Heart right ventricle (tissue), 16 donors: ENCODE results near the gene LIF. TPM values are rescaled to one million over a fixed set of nuclear protein-coding genes. Genes with fewer than 3 reads are reported as not detected.

Experiments
- ATAC-seq, 8 donors: fragments of 200-7000 bp; cut with Tn5 transposase; one replicate each; pipeline ENCODE4 v1.9.1; 2020; ENCODE audit warnings: mild to moderate bottlenecking in 8 of 8, moderate library complexity in 8 of 8, moderate number of reproducible peaks in 1 of 8
- DNase-seq, 2 donors: peaks; one replicate each; pipeline ENCODE4 v3.0.0-alpha.2; 2020
- H3K27ac ChIP-seq, 10 donors: fragments of 200-600 bp; sonication (generic) in 2 of 10; one replicate each; pipeline versions ENCODE4 v1.5.0 to v1.8.0; 2020 to 2022; ENCODE audit warnings: mild to moderate bottlenecking in 3 of 10
- H3K27me3 ChIP-seq, 7 donors: fragments of 200-600 bp; one replicate each; pipeline ENCODE4 v1.8.0; 2021 to 2022; ENCODE audit warnings: mild to moderate bottlenecking in 2 of 7
- H3K36me3 ChIP-seq, 9 donors: fragments of 200-600 bp; sonication (generic) in 1 of 9; one replicate each; pipeline versions ENCODE4 v1.5.0 to v1.8.0; 2020 to 2022; ENCODE audit warnings: mild to moderate bottlenecking in 2 of 9
- H3K4me1 ChIP-seq, 9 donors: fragments of 200-600 bp; sonication (generic) in 1 of 9; one replicate each; pipeline versions ENCODE4 v1.5.0 to v1.8.0; 2020 to 2022; ENCODE audit warnings: mild to moderate bottlenecking in 4 of 9
- H3K4me3 ChIP-seq, 10 donors: fragments of 200-600 bp; sonication (generic) in 2 of 10; one replicate each; pipeline versions ENCODE4 v1.5.0 to v1.8.0; 2020 to 2022; ENCODE audit warnings: mild to moderate bottlenecking in 7 of 10, moderate library complexity in 2 of 10
- H3K9me3 ChIP-seq, 11 donors: fragments of 200-600 bp in 10 of 11; sonication (generic) in 2 of 11; one replicate each; pipeline versions ENCODE4 v1.5.0 to v1.8.0; 2013 to 2022; ENCODE audit warnings: mild to moderate bottlenecking in 2 of 11, control low read depth in 1 of 11, moderate library complexity in 1 of 11
- CTCF ChIP-seq, 9 donors: fragments of 200-600 bp; sonication (generic) in 2 of 9; IDR thresholded peaks; one replicate each; pipeline versions ENCODE4 v1.5.0 to v1.8.0; 2021 to 2022; ENCODE audit warnings: antibody characterized with exemption in 9 of 9, mild to moderate bottlenecking in 5 of 9, moderate library complexity in 1 of 9
- WGBS, 2 donors: extraction: QIAGEN DNeasy Blood & Tissue Kit; methylation state at CpG; one replicate each; pipeline ENCODE4 v1.1.7; 2013; ENCODE audit warnings: inconsistent platforms in 1 of 2; 5-methylcytosine and 5-hydroxymethylcytosine counted together
- intact Hi-C, 10 donors: fragments of 100-400 bp; cut with DNase I; formaldehyde crosslinking; loops; one replicate each; pipeline versions ENCODE4 v1.11.1 to v1.14.2; 2022
- polyA plus RNA-seq, 2 donors: library from polyadenylated mRNA; stranded (reverse); fragments of 200-250 nt; gene quantifications; one replicate each; pipeline ENCODE4 v1.2.3, GENCODE V29; 2013
- total RNA-seq, 10 donors: library from RNA; stranded (reverse); fragmentation: NEBNext Ultra II Directional in 3 of 10; extraction: Animal tissue kit (Norgen Biotek cat#: 25700) in 3 of 10; gene quantifications; one replicate each; pipeline versions ENCODE4 v1.2.1 to v1.2.4, GENCODE V29; 2021 to 2023
- donor health status: Arrhythmogenic right ventricular cardiomyopathy.
- donor health status: ischemic (EF 13 %, LVEDD 7.1; RV severe dilation, severe dysfunction).
- donor health status: healthy with polysubstance abuse.
- donor health status: DM: no; HTN: yes; CAD: no.
- donor health status: DM: no; HTN: no; CAD: no.
- donor health status: ischemic (EF 25% LVEDD 6.9; RV normal size, moderate dysfunction).
- donor health status: ischemic (EF 25% LVEDD 5.7; RV mildly dilated, moderate dysfunction).
- donor health status: healthy.
- donor health status: DM: yes; HTN: yes; CAD: no.
- donor health status: Ischemic cardiomyopathy.
- donor health status: ischemic (EF 35%, LVEDD 5.7; RV mildly dilated, moderate dysfunction).
- donor health status: nonischemic (EF 11% LVEDD 7.7; RV severe dilation, severe dysfunction).
- donor health status: DM: yes; HTN: yes; CAD: no.
- donor health status: PGD.
- donor health status: ischemic (EF 29% LVEDD 5.4; RV normal size, mild dysfunction).
- donor health status: nonischemic (EF 23%, LVEDD 6.1; RV moderate dilation, normal function).

The LIF gene
- total and polyA plus RNA-seq, 12 donors, result 0.17 to 8.8 (median 0.53) TPM

- peaks cover 0 to 32% (median 15%) of the 10 kb centered on the region in 9 donors for H3K36me3 ChIP-seq
- H3K4me1 ChIP-seq, result peaks cover 9 to 54% (median 29%) of the 10 kb centered on the region in 9 donors
- no peak overlapping the region for H3K27ac ChIP-seq
- H3K4me3 ChIP-seq, result no peak overlapping the region
- no peaks in the 10 kb centered on the region for H3K9me3 ChIP-seq
- no peaks in the 10 kb centered on the region for H3K27me3 ChIP-seq
- TF ChIP-seq CTCF (IDR thresholded peaks at IDR 0.05), result no peak
- no peak for ATAC-seq
- DNase-seq, result no peak
- intact Hi-C loops, result loop anchor here in 8 of 10 donors (2.0 to 10.0 kb wide), 7 partner anchors 24 to 102 kb away; partner anchors contain the start of genes RNF215 (in 3 of the 8), TBC1D10A (in 3 of the 8), CCDC157 (in 1 of the 8) and SF3A1 (in 1 of the 8)
- WGBS, 2 donors, result 82 to 90% methylated on average over 5 of the region's 5 CpGs
These were observed 39.8 kb upstream of the LIF start for GRCh38 chr22:30286331-30286730.

GRCh38 chr22:30285846-30286200 lies 39.3 kb upstream of the LIF start:
- WGBS, 2 donors, result 89 to 90% methylated on average over 8 of the region's 8 CpGs
- TF ChIP-seq CTCF (IDR thresholded peaks at IDR 0.05), result no peak
- no peak for DNase-seq
- Histone ChIP-seq H3K4me1 (peaks cover 5 to 49% (median 24%) of the 10 kb centered on the region in 9 donors), H3K27me3 (no peaks in the 10 kb centered on the region), H3K9me3 (no peaks in the 10 kb centered on the region), H3K27ac (no peak overlapping the region), H3K4me3 (no peak overlapping the region), H3K36me3 (peaks cover 0 to 32% (median 15%) of the 10 kb centered on the region in 9 donors)
- intact Hi-C loops, result loop anchor here in 8 of 10 donors (2.0 to 10.0 kb wide), 7 partner anchors 23 to 103 kb away; partner anchors contain the start of genes RNF215 (in 3 of the 8), TBC1D10A (in 3 of the 8), CCDC157 (in 1 of the 8) and SF3A1 (in 1 of the 8)
- no peak for ATAC-seq

GRCh38 chr22:30285176-30285845 lies 38.8 kb upstream of the LIF start:
- ATAC-seq (no peak), DNase-seq (no peak)
- Histone ChIP-seq H3K27me3 (no peaks in the 10 kb centered on the region), H3K9me3 (no peaks in the 10 kb centered on the region), H3K36me3 (peaks cover 0 to 32% (median 15%) of the 10 kb centered on the region in 9 donors), H3K27ac (no peak overlapping the region), H3K4me3 (no peak overlapping the region), H3K4me1 (peaks cover 3 to 47% (median 19%) of the 10 kb centered on the region in 9 donors)
- intact Hi-C loops, result loop anchor here in 5 of 10 donors (5.0 to 10.0 kb wide), 4 partner anchors 42 to 102 kb away; partner anchors contain the start of genes TBC1D10A (in 3 of the 5), CCDC157 (in 1 of the 5), RNF215 (in 1 of the 5) and SF3A1 (in 1 of the 5)
- 90 to 95% methylated on average over 26 to 27 of the region's 27 CpGs for WGBS, 2 donors
- no peak for TF ChIP-seq CTCF (IDR thresholded peaks at IDR 0.05)

- no peaks in the 10 kb centered on the region for H3K9me3 ChIP-seq
- no peaks in the 10 kb centered on the region for H3K27me3 ChIP-seq
- ATAC-seq, result no peak
- H3K36me3 ChIP-seq, result peaks cover 0 to 32% (median 15%) of the 10 kb centered on the region in 9 donors
- H3K4me3 ChIP-seq, result no peak overlapping the region
- intact Hi-C loops, result loop anchor here in 5 of 10 donors (5.0 to 10.0 kb wide), 4 partner anchors 43 to 103 kb away; partner anchors contain the start of genes TBC1D10A (in 3 of the 5), CCDC157 (in 1 of the 5), RNF215 (in 1 of the 5) and SF3A1 (in 1 of the 5)
- no peak for DNase-seq
- H3K27ac ChIP-seq, result no peak overlapping the region
- no peak for TF ChIP-seq CTCF (IDR thresholded peaks at IDR 0.05)
- 94 to 96% methylated on average over 4 of the region's 4 CpGs for WGBS, 2 donors
- peaks cover 0 to 47% (median 14%) of the 10 kb centered on the region in 9 donors for H3K4me1 ChIP-seq
These were observed 38.1 kb upstream of the LIF start for GRCh38 chr22:30284666-30285065.
